HG03521 (cell line): ENCODE results near the gene CERS4.
"Not testable (repeated sequence)": the region's sequence is repeated elsewhere in the genome, so short reads cannot be mapped to it uniquely, and the experiment has no call there.

Experiments used
- ATAC-seq: cut with Tn5 transposase; IDR thresholded peaks from one replicate; pipeline ENCODE4 v1.9.1; 2021; ENCODE audit warnings: mild to moderate bottlenecking, moderate library complexity; ENCODE audit not compliant: unreplicated experiment

CERS4 gene

GRCh38 chr19:8240274-8241229 is 31.4 kb downstream of the CERS4 start:
- peak; percentile 61 for ATAC-seq

DNA sequence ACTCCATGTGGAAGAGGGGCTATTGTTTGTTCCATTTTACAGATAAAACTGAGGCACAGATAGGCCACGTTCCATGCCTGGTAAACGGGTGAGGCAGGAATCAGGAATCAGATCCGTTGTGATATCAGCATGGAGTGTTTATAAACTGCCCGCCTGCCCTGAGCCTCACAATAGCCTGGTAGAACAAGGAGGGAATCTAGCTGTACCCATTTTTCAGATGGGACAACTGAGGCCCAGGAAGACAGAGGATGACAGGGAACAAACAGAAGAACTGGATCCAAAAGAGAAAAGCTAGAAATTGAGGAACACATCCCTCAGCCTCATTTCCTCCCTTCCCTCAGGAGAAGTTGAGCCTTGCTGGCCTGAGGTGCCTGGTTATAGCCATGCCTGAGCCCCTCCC is 32.5 kb downstream of the CERS4 start:
- ATAC-seq: no peak

DNA sequence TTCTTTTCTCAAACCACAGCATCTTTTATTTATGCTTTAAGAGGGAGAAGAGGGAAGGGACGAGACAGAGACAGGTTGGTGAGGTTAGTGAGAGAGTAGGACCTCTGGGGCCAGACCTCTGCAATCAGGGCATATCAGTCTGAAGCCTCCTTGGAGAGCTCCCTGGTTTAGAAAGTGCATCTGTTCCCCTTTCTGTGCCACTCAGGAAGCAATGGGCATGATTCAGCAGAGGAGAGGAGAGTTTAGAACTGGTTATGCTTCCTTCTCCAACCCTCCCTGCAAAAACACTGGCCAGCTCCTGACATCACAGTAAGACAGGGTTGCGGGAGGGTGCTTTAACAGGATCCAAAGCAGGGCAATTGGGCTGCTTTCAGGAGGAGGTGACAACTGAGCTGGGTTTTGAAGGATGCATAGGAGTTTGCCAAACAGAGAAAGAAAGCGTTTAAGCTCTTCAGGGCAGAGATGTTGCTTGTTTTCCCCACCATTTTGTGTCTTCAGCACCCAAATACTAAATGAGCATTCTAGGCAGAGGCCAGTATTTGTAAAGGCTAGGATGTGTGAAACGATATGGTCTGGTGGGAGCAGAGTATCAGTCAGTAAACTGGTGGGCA is 33.1 kb downstream of the CERS4 start:
- no peak for ATAC-seq

DNA sequence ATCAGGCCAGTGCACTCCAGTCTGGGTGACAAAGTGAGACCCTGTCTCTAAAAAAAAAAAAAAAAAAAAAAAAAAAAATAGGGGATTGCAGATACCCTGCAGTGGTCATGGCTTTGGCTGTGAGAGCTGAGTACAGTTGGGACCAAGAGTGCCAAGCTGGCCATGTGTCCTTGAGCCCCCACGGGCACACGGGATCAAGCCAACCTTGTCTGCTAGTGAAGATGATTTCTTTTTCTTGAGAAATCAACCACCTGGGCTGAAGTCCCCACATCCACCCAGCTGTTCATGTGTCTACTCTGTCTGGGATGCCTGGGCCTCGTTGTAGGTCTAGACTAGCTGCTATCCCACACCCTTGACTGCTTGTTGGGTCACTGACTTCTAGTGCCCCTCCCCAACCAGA is 34.0 kb downstream of the CERS4 start:
- ATAC-seq: no peak

DNA sequence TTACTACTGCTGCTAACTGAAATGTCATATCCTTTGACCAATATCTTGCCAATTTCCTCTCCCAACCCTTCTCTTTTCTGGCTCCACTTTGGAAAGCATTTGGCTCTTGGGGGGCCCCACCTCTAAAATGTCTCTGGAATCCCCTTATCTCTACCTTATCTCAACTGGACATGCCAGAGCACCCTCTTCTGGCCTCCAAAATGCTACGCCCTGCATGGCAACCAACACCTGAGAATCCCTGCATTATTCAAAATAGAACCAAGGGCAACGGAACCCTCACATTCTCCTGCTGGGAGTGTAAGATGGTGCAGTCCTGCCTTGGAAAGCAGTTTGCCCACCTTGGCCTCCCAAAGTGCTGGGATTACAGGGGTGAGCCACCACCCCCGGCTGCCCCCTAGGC is 35.3 kb downstream of the CERS4 start:
- no peak for ATAC-seq

DNA sequence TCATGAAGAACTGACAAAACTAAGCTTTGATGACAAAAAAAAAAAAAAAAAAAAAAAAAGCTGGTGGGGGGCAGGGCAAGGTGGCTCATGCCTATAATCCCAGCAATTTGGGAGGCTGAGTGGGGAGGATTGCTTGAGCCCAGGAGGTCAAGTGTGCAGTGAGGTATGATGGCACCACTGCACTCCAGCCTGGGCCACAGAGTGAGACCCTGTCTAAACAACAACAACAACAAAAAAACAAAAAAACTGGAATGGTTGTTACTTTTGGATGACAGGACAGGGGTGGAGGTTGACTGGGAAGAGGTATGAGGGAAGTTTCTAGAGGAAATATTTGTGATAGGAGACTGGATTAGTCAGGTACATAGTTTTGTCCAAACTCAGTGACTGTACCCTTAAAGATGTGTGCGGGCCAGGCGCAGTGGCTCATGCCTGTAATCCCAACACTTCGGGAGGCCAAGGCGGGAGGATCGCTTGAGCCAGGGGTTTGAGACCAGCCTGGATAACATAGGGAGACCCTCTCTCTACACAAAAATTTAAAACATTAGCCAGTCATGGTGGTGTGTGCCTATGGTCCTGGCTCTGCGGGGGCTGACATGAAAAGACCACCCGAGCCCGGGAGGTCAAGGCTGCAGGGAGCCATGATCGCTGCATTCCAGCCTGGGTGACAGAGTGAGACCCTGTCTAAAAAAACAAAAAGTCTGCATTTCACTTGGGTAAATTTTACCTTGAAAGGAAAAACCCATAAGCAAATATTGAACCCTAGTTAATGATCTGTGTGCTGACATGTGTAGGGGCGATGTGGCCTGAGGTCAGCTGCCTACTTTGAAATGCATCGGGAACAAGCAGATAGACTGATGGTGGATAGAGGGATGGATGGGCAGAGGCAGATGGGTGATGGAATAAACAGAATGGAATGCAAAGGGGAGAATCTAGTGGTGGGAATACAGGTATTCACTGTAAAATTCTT is 37.0 kb downstream of the CERS4 start:
- ATAC-seq: no peak

DNA sequence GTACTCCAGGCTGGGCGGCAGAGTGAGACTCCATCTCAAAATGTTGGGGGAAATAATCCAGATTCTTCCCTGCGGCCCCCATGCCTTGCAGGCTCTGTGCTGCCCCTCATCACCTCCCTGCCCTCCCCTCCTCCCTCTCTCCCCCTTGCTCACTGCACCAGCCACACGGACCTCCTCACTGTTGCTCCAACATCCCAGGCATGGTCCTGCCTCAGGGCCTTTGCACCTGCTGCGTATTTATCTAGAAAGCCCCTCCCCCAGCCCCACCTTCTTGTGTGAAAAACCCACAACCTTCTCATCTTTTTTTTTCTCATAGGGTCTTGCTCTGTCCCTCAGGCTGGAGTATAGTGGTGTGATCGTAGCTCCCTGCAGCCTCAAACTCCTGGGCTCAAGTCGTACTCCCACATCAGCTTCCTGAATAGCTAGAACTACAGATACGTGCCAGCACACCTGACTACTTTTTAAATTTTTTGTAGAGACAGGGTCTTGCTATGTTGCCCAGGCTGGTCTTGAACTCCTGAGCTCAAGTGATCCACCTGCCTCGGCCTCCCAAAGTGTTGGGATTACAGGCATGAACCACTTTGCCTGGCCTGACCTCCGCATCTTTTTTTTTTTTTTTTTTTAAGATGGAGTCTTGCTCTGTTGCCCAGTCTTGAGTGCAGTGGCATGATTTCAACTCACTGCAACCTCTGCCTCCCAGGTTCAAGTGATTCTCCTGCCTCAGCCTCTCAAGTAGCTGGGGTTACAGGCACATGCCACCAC is 38.1 kb downstream of the CERS4 start:
- not testable (repeated sequence) for ATAC-seq

DNA sequence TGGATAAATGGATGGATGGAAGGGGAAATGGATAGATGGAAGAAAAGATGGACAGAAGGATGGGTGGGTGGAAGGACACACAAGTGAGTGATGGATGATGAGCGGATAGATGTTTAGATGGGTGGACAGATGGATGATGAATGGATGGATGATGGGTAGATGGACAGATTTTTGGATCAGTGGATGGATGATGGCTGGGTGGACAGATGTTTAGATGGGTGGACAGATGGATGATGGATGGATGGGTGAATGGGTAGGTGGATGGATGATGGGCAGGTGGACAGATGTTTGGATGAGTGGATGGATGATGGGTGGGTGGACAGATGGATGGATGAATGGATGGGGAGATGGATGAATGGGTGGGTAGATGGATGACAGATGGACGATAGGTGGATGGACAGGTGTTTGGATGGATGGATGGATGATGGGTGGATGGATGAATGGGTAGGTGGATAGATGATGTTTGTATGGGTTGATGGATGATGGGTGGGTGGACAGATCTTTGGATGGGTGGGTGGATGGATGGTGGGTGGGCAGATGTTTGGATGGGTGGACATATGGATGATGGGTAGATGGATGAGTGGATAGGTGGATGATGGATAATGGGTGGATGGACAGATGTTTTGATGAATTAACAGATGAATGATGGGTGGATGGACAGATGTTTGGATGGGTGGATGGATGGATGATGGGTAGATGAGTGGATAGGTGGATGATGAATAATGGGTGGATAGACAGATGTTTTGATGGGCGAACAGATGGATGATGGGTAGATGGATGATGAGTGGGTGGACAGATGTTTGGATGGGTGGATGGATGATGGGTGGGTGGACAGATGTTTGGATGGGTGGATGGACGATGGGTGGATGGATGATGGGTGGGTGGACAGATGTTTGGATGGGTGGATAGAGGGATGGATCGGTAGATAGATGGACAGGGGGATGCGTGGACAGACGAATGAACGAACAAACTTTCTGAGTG is 39.5 kb downstream of the CERS4 start:
- ATAC-seq: no peak

DNA sequence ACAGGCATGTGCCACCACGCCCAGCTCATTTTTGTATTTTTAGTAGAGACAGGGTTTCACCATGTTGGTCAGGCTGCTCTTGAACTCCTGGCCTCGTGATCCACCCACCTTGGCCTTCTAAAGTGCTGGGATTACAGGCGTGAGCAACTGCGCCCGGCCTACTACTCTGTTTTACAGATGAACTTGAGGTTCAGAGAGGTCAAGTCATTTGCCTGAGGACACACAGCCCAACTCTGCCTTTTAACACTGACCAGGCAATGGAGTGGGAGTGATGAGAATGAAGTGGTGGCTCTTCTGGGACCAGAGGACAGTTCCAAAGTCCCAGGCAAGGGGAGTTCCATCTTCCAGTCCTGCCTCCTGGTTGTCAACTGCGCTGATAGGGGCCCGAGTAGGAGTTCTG is 41.4 kb downstream of the CERS4 start:
- no peak for ATAC-seq

- no peak for ATAC-seq
Observed at GRCh38 chr19:8251025-8251472, 41.9 kb downstream of the CERS4 start.

DNA sequence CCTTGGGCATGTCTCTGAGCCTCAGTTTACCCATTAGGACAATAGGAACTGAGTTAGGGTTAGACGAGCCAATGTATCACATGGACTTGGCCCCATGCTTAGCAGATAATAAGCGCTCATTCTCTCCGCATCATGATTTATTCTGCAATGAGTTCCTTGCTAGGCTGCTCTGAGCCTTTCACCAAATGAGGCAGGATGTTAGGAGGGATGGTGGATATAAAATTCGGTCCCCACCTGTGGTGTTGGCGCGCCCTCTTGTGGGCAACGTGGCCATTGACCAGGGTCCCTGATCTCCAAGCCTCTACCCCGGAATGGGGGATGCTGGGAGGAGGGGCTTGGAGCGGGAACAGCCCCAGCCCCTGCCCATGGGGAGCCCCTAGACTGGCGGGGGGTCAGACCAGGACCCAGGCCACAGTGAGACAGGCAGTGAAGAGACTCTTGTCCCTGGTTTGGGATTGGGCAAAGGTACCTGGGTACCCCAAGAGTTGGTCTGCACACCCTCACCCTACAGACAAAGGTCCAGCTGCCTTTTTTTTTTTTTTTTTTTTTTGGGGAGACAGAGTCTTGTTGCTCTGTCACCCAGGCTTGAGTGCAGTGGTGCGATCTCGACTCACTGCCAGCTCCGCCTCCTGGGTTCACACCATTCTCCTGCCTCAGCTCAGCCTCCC is 43.9 kb downstream of the CERS4 start:
- ATAC-seq: no peak

DNA sequence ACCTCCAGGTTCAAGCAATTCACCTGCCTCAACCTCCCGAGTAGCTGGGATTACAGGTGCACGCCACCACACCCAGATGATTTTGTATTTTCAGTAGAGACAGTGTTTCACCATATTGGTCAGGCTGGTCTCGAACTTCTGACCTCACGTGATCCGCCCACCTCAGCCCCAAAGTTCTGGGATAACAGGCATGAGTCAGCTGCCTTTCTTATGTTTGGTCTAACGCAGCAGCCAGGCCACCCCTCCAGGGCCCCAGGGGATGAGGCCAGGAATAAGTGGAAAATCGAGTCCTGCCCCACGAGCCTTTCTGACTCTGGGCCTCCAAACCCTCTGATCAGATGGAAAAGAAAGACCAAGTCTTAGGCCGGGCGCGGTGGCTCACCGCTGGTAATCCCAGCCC is 44.5 kb downstream of the CERS4 start:
- no peak for ATAC-seq

DNA sequence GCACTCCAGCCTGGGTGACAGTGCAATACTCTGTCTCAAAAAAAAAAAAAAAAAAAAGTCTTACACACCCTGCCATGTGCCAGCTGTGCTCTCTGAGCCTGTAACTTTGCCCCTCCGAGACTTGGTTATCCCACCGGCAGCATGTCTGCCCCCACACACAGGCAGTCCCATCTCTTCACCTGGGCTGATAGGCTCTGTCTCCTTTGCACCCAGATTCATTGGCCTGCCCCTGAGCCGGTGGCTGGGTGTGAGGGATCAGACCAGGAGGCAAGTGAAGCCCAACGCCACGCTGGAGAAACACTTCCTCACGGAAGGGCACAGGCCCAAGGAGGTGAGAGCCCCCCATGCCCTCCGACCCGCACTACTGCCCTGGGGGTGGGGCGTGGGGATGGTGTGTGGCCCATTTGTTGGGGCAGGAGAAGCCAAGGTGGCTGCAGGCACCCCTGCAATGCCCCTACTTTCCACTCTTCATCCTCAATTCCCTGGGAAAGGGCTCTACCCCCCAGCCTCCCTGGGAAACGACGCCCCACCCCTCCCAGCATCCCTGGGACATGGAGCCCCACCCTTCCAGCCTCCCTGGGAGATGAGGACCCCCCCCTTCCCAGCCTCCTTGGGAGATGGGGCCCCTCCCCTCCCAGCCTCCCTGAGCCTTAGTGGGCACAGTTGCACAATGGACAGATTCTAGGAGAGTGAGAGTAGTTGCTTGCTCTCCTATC is 45.3 kb downstream of the CERS4 start:
- ATAC-seq: no peak

DNA sequence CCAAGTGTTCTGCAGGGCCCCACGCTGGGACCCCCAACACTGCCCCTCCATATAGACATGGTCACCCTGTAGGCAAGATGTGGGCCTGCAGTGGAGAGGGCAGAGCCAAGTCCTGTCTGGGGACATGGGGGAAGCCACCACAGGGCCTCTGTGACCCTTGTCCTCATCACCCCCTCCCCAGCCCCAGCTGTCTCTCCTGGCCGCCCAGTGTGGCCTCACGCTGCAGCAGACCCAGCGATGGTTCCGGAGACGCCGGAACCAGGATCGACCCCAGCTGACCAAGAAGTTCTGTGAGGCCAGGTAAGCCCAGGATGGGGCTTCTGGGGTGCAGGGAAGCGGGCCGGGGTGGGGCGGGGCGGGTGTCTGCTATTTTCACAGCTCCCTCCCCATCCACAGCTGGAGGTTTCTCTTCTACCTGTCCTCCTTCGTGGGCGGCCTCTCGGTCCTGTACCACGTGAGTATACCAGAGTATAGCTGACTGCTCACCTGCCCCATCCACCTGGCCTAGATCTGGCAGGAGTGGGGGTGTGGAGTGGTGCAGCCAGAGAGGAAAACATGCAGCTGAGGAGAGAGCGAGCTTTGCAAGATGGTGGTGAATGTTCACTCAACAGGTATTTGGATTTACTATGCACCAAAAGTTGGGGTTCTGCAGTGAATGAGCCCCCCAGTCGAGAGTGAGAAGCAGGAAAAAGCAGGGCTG is 46.4 kb downstream of the CERS4 start:
- no peak for ATAC-seq

DNA sequence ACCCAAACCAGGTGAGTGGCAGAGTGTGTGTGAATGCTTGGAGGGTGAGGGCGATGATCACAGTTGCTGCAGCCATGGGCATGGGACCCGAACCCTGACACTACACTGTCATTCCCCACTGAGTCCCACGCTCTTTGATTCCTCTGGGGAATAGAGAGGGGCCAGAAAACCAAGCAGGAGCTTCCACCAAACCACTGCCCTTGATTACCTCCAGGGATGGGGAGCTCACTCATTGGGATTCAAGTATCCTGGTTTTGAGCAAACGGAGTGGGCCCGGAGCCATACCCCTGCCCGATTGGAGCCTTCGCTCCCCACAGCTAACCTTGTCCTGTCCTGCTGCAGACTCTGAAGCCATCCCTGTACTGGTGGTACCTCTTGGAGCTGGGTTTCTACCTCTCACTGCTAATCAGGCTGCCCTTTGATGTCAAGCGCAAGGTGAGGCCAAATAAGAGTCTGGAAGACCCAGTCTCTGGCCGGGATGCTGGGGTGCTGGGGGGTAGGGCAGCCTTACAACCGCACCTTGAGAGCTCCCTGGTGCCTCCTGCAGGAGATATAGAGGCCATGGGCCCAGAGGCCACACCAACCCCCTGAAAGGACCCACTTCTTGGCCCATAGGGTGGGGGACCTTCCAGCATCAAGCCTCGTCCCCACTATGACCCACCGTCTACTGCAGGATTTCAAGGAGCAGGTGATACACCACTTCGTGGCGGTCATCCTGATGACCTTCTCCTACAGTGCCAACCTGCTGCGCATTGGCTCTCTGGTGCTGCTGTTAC is 47.3 kb downstream of the CERS4 start:
- ATAC-seq: no peak

DNA sequence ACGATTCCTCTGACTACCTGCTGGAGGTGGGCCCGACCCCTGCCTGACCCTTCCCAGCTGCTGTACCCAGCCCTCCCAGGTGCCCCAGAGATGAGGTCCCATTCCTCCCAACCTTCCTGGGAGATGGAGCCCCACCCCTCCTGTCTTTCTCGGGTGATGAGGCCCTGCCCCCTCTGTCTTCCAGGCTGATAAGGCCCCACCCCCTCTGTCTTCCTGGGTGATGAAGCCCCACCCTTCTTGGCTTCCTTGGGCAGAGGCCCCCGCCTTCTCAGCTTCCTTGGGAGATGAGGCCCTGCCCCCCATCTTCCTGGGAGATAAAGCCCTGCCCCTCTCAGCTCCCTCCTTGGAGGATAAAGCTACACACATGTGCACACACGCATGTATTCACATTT is 47.9 kb downstream of the CERS4 start:
- no peak for ATAC-seq
